ENCODE data around the gene TUG1.

Gene TUG1

GRCh38 chr22:30968924-30969531 lies at the start of gene TUG1:
Gene TUG1 (plus strand): TSS chr22:30969265.
- DNase-seq: peak; percentile 77 to 99 (median 96)

DNA sequence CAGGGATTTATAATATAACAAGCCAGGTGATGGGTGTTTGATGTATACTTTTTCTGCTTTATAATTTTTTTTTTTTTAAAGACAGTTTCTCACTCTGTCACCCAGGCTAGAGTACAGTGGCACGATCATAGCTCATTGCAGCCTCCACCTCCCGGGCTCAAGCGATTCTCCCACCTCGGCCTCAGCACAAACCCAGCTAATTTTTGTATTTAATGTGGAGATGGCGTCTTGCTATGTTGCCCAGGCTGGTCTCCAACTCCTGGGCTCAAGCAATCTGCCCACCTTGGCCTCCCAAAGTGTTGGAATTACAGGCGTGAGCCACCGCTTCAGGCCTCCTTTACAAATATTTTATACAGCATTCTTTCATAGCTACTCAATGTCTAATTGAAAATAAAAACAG lies 49.1 kb upstream of the TUG1 start:
- DNase-seq: no peak

- peak in 52 of 56 donors; percentile 7 to 87 (median 52) for DNase-seq
Observed at GRCh38 chr22:30920407-30920806, 48.7 kb upstream of the TUG1 start.

- DNase-seq: no peak
Observed at GRCh38 chr22:30921108-30921507, 48.0 kb upstream of the TUG1 start.

DNA sequence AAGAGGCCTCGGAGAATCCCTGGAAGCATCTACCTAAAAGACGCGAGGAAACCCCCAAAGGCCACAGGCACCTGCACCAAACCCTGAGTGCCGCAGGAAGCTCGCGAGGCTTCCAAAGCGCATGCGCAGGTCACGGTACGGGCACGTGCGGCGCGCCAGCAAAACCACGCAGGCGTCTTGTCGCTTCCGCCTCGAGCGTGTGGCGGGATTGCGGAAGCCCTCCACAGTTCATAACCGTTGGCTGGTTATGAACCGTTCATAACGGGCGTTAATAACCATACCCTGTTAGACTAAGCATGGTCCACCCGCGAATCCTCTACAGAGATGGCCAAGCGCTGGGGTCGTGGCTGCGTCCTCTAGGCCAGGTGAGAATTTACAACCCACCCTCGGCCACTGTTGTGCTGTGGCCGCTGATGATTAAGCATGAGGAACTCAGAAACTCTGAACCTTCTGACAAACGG lies 46.9 kb upstream of the TUG1 start:
- DNase-seq: peak in 19 of 56 donors; percentile 2 to 36 (median 18)

GRCh38 chr22:30923168-30923900 lies 45.7 kb upstream of the TUG1 start:
- no peak for DNase-seq

DNA sequence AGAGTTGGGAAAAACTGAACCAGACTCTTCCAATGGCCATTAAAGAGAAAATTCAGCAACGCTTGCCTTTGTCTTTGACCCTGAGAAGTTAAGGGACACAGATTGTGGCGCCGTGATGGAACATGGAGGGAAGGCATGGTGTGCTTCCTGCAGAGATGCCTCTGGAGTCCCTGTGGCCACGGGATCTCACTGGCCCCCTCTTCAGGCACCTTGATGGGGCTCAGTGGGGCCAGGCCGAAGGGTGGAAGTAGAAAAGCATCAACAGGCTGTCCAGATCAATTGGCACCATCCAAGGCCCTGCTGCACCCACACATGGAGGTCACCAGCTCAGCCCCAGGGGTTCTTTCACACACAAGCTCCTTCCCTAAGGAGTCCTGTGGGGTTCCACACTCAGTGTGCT lies 43.4 kb upstream of the TUG1 start:
- no peak for DNase-seq

- no peak for DNase-seq
Observed at GRCh38 chr22:30926706-30927105, 42.4 kb upstream of the TUG1 start.

DNA sequence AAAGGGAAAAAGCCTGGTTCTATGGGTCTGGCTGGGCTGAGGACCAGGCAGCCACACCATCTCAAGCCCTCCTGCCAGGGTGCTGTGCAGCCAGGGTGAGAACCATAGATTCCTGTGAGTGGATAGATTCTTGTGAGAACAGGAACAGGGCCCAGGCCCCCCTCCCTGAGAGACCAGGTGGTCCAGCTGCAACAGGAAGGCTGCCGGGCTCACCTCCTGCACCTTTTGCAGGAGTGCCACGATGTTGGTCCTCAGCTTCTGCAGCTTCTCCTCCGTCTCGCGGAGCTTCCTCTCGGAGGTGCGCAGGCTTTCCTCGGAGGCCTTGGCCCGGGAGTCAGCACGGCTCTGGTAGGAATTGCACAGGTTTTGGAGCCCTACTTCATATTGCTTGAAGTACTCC lies 41.3 kb upstream of the TUG1 start:
- no peak for DNase-seq

- DNase-seq: no peak
Observed at GRCh38 chr22:30928401-30928800, 40.7 kb upstream of the TUG1 start.

DNA sequence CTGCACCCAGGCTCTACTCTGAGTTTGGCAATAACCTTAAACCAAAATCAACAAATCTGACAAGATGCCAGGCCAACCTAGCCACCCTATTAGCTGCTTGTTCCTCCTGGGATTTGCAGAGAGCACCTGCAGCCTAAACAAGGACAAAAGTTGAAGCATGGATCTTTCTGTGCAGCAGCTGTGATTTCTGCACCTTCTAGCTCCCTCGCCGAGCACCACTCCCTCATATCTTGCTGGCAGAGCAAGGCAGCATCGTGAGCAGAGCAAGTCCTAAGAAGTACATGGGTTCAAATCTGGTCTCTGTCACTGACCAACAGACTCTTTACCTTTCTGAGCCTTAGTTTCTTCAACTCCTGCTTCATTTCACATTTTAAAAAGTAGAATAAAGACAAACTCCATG lies 38.8 kb upstream of the TUG1 start:
- no peak for DNase-seq

DNA sequence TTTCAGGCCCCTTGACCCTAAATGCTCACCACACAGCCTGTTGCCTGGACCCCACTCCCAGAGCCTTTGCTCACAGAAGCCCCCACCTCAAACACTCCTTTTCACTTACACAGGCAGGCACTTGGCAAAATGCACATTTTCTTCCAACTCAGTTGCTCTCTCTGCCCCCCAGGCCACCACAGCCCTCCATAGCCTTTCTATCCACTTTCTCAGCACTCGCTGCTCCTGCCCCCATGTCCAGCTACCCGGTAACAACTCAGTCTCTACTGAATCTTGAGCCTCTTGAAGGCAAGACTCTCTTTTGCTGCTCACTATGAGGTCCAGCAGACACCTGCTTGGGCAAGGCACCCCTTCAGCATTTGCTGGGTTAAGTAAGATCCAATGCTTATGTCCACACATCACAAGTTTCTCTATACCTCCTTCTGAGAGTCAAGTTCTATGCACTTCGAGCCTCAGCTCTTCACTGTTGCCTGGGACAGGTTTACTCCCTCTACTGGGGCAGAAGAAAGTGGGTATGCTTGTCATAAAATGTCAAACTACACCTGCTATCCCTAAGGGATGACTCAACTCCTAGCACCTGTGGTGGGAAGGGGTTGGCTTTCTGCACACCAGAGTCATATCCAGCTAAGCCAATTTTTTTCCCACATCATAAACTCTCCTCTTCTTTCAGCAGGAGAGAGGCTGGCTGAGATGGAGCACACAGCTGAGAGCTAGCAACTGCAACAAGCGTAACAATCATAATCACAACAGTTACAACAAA lies 37.3 kb upstream of the TUG1 start:
- DNase-seq: no peak

DNA sequence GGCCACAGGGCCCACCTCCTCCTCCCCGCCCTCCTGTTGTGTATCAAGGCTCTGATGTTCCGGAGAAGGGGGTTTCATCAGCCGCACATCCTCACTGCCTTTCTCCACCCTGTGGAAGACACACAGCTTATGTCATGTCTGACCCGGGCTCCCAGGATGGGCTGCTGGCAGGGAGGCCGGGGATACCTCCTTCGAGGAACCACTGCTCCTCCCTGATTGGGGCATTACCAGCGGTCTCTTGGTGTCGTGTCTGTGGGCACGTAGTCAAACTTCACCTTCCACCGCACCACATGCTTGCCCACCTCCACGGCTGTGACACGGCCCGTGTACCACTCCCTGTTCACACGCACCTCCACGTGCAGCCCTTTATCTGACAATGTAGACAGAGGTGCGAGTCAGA lies 36.4 kb upstream of the TUG1 start:
- no peak for DNase-seq

GRCh38 chr22:30933457-30933856 lies 35.6 kb upstream of the TUG1 start:
- no peak for DNase-seq

DNA sequence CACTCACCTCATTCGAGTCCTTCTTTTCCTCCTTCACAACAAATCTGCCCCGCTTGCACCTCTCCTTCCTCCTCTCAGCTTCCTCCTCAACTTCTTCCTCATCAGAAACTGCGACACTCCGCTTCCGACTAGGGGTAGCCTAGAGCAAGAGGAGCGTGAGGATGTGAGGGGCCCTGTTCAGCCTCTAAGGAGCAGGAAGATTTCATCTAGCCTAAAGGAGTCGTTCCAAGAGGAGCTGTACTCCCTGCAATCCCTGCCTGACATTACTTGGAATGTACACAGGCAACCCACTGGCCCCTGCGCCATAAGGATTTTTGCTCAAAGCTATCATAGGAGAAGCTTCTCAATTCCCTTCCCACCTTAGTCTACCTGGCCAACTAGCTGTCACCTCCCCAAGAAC lies 35.0 kb upstream of the TUG1 start:
- DNase-seq: no peak

DNA sequence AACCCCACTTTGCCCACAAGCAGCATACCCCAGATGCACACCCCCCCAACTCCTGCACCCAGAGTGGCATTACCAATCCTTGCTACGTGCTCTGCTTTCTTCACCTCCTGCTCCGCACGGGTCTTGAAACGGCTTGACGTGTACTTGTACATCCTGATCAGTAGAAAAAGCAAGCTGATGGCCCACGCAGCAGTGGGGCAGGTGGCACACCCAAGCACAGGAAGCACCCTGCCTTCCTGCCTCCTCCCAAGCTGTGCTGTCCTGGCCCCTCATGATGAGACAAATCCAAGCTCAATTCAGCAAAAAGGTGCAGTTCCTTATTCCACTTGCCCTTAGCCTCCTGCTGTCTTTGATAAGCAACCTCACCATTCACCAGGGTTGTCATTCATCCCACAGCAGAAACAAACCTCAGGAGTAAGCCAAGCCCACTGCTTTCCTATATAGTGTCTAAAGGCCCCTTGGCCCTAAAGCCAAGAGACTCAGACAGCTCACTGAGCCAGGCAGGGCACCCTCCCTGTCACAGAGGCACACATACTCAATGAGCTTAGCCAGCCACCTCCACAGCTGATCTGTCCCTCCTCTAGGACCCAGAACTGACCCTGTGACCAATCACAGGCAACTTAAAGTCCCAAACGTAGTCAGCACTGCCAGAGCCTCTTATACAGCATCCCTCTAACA lies 28.2 kb upstream of the TUG1 start:
- DNase-seq: no peak

DNA sequence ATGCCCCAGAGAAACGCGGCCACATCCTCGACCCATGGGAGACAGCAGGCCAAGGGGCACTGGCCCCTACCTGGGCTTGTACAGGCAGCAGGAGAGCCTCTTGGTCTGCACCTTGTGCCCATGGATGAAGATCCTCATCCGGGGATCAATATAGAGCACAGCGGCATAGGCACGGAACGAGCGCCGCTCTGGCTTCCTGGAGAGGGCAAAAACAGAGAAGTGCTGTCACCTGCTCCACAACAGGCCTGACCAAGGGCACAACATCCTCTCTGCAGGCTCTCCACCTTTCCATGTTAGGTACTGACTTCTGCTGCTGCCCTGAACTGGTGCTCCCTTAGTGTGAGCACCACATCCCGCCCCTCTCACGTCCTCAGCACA lies 27.7 kb upstream of the TUG1 start:
- DNase-seq: no peak

- no peak for DNase-seq
Observed at GRCh38 chr22:30943368-30943767, 25.7 kb upstream of the TUG1 start.

- DNase-seq: no peak
Observed at GRCh38 chr22:30944986-30945385, 24.1 kb upstream of the TUG1 start.

GRCh38 chr22:30945653-30946052 lies 23.4 kb upstream of the TUG1 start:
- DNase-seq: no peak

GRCh38 chr22:30946354-30946753 lies 22.7 kb upstream of the TUG1 start:
- no peak for DNase-seq
